GM18868 (cell line): Measurements from ENCODE around the gene ZNF688.
"Not testable (repeated sequence)": the region's sequence is repeated elsewhere in the genome, so short reads cannot be mapped to it uniquely, and the experiment has no call there.

Experiments
- ATAC-seq: cut with Tn5 transposase; IDR thresholded peaks from one replicate; pipeline ENCODE4 v1.9.1; 2021; ENCODE audit warnings: mild to moderate bottlenecking, moderate library complexity; ENCODE audit not compliant: unreplicated experiment

Gene ZNF688

DNA sequence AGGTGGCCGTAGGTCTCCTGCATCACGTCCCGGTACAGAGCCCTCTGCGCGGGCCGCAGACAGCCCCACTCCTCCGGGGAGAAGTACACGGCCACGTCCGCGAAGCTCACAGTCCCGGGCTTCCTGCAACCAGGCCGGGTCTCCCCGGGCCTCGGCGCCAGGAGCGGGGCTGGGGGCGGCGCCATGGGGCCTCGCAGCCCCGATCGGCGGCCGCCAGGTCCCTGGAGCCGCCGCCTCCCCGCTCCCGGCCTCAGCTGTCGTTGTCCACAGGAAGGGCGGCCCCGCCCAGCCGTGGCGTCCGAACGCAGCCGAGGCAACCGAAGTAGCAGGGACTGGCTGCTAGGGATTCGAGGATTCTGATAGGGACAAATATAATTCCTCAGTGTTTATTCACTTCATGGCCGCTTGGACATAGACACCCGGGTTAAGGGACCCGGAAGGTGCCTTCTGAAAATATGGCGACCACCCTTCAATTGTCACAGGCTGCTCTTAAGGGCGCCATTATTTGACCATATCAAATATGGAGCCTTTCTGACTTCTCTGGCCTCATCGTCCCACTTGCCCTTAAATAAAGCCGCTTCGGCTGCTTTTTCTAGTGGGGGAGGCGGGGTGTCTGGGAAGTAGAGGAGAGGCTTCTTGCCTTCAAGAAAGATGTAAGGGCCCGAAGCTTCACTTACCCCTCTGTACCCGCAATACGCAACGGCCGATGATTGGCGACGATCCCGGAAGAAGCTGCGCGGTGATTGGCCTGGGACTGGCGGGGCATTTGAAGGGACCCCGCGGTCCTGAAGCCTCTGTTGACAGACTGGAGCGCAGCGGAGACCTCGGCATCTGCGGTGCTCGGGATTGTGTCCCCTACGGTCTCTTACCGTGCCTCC, at the start of gene ZNF688:
ZNF688 (minus strand) TSS at position 270 of the 878 bp plus-strand sequence; CDS start at position 185, 85 bp downstream.
- ATAC-seq = peak; percentile 78

DNA sequence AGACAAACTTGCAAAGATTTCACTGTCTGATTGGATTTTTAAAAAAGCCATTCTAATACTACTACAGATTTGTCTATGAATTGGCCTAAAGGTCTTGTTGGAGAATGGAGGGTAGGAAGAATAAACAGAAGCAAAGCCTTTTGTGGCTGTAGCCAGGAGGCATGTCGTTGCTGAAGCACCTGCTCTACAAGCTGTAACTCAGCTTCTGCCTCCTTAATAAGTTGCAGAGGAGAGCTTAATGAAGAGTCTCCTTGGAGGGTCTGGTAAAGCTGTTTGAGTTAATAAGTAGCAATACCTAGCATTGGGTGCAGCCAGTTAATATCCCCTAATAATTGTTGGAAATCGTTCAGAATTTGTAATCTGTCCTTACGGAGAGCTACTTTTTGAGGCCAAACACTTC, 48.7 kb upstream of the ZNF688 start:
- no peak for ATAC-seq

DNA sequence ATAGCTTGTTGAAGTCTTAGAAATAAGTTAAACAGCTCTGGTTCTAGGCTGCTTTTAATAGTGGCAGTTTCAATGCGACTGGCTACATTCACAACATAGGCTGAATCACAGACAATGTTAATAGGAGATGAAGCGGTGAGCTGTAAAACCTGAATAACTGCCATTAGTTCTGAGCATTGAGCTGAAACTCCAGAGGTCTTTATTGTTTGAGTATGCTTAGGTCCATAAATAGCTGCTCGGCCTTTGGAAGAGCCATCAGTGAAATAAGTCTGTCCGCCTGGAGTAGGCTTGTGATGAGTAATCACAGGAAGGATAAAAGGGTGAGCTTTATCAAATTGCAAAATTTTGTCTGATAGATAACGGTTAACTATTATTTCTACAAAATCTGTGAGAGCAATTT, 48.1 kb upstream of the ZNF688 start:
- ATAC-seq = no peak

DNA sequence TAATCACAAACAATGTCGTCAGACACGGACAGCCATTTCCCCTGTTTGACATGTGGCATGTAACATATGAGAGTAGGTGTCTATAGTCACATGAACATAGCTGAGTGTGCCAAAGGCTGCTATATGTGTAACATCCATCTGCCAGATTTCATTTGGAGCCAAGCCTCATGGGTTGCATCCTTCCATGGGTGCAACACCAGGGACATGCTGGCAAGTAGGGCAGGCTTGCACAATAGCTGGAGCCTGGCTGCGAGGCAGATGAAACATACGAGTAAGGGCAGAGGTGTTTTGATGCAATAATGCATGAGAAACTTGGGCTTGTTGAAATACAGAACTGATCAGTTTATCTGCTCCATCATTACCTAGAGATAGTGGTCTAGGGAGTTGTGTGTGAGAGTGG, 47.7 kb upstream of the ZNF688 start:
- no peak for ATAC-seq

DNA sequence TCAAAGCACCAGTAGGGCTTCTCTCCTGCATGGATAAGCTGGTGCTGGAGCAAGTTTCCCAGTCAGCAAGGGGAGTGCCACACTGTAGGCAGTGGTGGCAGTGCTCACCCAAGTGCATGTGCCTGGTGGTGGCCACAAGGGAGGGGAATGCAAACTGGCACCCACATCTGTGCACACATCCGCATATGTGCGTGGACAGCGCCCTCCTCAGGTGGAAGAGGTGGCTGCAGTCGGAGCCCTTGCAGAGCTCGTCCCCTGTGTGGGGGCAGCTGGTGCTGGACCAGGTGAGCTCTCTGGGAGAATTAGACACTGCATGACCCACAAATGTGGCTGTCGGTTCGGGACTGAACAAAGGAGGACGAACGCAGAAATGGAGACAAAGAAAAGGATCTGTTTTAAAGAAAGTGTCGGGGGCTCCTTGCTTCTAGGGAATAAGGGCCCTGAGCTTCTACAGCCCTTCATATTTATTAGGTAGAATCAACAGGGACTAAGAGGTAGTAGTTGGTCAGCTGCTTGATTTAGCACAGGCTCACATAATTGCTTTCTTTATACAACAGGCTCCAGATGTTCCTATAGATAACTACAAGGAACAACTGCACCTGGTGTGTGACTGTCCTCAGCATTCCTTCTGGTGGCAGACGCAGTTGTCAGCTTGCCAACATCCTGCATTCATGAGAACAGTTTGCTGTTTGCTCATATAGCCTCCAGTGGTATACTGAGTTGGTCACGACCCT, 44.0 kb upstream of the ZNF688 start:
- no peak for ATAC-seq

DNA sequence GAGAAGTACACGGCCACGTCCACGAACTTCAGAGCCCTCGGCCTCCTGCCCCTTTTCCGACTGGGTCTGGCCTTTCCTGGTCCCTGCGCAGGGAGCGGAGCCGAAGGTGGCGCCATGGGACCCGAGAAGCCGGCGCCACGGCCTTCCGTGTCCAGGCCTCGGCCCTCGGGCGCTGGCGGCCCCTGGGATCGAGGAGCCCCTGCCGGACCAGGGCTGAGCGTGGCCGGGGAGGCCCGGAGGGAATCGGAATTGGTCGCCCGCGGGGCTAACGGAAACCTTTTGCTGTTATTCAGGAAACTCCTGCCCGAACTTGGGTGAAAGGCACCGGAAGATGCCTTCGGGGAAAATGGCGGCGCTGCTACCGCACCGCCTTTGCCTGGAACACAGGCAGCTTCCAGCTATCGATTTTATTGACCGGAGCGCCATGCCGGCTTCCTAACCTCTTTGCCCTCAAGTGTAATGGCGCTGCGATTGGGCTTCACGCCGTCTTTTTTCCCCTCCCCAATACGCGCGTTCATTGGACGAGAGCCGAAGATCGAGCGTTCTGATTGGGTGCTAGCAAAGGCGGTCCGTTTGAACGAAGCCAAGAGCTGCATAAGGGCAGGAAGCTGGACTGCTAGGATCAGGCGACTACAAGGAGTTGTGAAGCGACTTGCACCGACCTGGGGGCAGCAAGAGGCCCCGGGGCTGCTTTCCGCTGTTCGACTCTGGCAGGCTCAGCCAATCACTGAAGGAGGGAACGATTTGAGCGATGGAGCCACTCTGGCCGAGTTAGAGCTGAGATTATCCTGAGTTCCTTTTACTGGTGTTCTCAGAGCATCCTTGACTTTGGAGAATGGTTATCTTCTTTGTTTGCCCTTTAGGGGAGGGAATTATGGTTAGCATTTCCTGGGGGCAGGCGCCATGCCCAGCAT, 38.7 kb upstream of the ZNF688 start, which contains the start of gene ZNF689:
ZNF689 (minus strand) TSS at position 464 of the 914 bp plus-strand sequence; CDS start at position 116, 348 bp downstream.
- ATAC-seq = peak; percentile 93

DNA sequence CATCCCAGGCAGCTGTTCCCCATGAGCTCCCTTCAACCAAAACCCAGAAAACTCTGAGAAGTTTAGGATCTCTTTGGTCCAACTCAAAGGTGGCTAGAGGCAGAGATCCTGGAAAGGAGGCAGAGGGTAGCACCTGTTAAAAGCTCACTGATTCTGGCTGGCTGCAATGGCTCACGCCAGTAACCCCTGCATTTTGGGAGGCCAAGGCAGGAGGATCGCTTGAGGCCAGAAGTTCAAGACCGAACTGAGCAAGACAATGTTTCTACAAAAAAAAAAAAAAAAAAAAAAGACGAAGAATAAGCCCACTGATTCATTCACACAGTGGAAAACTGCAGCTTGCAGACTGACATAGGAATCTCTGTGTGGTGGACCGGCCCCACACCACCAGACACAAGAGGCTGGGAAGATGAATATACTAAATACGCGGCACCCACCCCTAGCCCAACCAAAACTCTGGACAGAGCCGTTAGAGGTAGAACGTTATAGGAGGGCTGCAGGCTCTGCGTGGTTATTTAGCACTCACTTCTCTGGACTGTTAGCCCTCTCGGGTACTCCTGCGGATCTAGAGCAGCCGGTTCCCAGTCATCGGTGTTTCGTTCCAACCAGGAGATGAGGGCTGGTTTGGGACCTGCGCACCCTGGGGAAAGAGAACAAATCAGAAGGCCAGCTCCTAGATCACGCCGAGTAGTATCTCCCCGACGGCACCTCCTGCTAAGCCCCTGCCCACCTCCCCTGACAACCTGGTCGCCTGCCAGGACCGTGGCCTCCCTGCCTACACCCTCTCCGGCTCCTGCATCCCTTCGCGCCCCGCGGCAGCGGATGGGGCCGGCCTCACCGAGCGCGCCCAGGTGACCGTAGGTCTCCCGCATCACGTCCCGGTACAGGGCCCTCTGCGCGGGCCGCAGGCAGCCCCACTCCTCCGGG, 37.8 kb upstream of the ZNF688 start:
- ATAC-seq = peak; percentile 8

DNA sequence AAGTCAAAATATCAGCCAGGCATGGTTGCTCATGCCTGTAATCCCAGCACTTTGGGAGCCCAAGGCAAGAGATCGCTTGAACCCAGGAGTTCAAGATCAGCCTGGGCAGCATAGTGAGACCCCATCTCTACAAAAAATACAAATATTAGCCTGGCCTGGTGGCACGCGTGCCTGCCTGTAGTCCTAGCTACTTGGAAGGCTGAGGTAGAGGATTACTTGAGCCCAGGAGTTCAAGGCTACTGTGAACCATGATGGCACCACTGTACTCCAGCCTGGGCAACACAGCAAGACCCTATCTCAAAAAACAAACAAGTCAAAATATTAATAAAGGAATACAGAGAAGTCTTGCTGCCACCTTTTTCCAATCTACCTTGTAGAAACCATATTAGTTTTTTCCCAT, 34.5 kb upstream of the ZNF688 start:
- no peak for ATAC-seq

DNA sequence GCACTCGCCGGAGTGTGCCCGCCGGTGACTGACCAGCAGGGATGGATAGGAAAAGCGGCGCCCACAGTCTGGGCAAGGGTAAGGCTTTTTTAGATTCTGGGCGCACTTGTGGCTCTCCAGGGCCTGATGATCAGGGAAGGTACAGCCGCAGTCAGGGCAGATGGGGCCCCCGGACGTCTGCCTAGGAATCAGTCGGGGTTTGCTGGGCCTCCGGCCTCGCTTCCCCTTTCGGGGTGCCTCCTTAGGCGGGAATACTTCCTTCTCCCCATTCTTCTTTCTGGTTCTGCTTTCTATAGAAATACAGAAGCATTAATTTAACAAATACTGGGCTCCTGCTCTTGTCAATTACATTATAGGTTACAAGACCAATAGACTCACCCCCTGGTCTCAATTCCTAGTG, 33.6 kb upstream of the ZNF688 start:
- no peak for ATAC-seq

DNA sequence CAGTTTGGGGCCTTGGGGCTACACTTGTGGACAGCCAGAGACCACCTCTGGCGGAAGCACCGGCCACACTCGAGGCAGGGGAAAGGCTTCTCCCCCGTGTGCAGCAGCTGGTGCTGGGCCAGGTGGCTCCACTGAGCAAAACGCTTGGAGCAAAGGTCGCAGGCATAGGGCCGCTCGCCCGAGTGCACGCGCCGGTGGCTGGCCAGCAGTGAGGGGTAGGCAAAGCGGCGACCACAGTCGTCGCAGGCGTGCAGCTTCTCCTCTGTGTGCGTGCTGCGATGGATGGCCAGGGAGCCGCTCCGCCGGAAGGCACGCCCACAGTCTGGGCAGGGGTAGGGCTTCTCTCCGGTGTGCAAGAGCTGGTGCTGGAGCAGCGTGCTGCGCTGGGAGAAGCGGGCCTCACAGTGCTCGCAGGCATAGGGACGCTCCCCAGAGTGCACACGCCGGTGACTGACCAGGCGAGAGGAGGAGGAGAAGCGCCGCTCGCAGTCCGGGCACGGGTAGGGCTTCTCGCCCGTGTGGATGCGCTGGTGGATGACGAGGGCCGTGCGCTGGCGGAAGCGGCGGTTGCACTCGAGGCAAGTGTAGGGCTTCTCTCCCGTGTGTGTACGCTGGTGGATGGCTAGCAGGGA, 32.9 kb upstream of the ZNF688 start:
- no peak for ATAC-seq

DNA sequence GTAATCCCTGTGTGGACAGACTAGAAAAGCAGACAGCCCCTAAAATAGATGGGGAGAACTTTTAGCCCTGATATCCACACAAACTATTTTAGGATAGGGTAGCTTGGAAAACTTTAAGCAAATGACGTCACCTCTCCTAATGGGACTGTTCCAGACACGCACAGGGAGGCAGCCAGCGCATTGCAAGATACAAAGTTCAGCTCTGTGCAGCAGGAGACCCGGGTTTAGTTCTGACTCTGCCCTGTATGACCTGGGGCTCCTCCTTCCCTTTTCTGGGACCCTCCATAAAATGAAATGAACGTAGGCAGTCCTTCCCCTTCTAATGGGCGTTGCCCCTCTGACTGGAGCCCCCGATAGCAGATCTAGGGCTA, 32.4 kb upstream of the ZNF688 start:
- ATAC-seq = no peak

DNA sequence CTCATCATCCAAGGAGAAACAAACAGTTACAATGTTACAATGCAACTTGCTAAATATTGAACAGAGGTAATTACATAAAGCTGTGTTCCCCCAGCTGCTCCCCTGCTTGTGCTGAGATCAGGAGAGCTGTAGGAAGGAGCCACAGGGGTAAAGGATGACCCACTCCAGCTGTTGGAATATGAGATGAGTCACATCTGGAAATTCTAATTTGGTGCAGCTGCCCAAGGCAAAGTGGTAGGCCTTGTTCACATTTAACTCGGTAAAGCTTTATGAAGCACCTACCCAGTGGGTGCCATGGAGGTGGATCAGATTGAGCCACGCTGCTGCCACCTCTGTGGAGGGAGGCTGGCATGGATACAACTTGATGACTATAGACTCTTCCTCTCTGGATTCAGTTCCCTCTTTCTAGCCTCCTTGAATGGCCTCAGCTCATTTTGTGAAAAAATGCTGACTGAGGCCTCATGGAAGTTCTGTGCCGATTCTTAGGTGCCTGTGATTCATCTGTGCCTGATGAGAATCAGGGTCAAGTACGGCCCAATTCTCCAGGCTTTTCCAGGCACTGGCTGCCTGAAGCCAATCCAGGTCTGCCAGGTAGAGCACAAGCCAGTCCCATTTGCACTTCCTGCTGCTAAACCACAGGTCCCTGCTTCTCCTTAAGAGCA, 31.2 kb upstream of the ZNF688 start:
- no peak for ATAC-seq

DNA sequence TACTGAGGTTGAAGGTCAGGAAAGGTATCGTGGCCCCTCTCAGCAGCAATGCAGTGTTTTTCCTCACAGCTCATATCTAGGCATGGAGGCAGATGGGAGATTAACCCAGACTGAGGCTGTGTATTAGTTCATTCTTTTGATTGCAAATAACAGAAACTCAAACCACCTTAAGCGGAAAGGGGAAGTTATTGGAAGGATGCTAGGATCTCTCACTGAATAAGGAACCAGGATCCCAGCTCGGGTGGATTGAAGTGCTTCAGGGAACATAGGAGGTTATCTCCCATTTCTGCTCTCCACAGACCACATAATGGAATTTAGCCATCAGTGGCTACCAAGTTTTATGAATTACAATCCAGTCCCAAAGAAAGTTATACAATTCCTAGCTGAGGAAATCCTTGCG, 30.5 kb upstream of the ZNF688 start:
- no peak for ATAC-seq

DNA sequence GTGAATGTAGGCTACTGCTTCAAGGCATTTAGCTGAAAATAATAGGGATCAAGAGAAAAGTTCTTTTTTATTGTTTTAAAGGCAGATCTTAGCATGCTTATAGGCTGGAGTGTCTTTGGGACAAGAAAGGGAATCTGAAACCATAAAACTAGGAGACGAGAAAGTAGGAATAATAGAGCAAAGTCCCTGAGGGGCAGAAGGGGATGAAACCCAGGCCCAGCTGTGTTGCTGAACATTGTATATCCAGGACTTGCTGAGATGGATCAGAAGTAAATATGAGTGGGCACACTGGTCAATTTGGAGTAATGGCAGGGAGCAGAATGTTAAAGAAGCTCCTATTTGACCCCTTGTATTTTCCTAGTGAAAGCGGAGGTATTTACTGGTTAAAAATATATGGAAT, 29.4 kb upstream of the ZNF688 start:
- ATAC-seq = no peak

DNA sequence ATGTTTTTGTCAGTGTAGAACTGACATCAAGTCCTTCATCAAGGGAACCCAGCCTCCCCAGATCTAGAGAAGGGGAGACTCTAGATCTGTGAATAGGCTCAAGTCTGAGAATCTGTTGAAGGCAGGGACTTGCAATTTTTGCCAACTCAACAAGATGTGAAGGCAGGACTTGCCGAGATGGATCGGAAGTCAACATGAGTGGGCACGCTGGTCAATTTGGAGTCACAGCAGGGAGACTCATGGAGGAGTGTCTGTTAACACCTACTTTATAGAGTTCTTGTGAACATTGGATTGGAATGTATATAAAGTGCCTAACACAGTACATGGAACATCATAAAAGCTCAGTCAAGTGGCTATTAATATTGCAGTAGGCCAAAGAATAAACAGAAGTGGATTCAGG, 28.7 kb upstream of the ZNF688 start:
- no peak for ATAC-seq

DNA sequence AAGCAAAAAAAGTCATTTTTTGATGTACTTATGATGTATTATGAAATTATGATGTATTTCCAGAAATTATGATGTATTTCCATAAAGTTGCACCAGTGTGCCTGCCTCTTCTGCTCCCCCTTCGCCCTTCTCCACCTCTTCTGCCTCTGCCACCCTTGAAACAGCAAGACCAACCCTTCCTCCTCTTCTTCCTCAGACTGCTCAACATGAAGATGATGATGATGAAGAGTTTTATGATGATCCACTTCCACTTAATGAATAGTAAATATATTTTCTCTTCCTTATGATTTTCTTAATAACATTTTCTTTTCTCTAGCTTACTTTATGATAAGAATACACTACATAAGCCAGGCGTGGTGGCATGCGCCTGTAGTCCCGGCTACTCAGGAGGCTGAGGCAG, 21.4 kb upstream of the ZNF688 start:
- no peak for ATAC-seq

DNA sequence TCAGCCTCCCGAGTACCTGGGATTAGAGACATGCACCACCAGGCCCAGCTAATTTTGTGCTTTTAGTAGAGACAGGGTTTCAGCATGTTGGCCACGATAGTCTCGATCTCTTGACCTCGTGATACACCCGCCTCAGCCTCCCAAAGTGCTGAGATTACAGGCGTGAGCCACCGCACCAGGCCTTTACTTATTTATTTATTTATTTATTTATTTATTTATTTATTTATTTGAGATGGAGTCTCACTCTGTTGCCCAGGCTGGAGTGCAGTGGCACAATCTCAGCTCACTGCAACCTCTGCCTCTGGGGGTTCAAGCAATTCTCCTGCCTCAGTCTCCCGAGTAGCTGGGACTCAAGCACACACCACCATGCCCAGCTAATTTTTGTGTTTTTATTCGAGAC, 19.4 kb upstream of the ZNF688 start:
- ATAC-seq = not testable (repeated sequence)

DNA sequence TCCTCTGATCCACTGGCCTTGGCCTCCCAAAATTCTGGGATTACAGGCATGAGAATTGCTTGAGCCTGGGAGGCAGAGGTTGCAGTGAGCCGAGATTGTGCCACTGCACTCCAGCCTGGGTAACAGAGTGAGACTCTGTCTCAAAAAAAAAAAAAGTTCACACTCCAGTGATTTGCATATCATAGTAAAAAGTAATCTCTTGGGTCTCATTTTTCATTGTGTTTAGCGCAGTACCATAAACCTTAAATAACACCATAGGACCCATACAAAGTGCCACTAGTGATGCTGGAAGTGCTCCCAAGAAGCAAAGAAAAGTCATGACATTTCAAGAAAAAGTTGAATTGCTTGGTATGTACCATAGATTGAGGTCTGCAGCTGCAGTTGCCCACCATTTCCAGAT, 18.1 kb upstream of the ZNF688 start:
- ATAC-seq = not testable (repeated sequence)

DNA sequence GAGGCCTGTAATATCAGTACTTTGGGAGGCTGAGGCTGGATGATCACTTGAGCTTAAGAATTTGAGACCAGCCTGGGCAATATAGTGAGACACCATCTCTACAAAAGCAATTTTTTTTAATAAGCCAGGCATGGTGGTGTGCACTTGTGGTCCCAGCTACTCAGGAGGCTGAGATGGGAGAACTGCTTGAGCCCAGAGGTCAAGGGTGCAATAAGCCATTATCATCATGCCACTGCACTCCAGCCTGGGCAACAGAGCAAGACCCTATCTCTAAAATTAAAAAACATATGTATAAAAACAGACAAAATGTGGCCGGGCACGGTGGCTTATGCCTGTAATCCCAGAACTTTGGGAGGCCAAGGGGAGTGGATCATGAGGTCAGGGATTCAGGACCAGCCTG, 17.1 kb upstream of the ZNF688 start:
- no peak for ATAC-seq
